Measurements from ENCODE around the gene TMEM132A. TPM values are rescaled to one million over a fixed set of nuclear protein-coding genes. Genes with fewer than 3 reads are reported as not detected.
A peak's percentile ranks its signal among the peaks of the same experiment; 100 is the strongest.
"Not testable (repeated sequence)": the region's sequence is repeated elsewhere in the genome, so short reads cannot be mapped to it uniquely, and the experiment has no call there.

Gene TMEM132A
- total and polyA plus RNA-seq, 8 donors: 8.4 to 142 (median 27.2) TPM

DNA sequence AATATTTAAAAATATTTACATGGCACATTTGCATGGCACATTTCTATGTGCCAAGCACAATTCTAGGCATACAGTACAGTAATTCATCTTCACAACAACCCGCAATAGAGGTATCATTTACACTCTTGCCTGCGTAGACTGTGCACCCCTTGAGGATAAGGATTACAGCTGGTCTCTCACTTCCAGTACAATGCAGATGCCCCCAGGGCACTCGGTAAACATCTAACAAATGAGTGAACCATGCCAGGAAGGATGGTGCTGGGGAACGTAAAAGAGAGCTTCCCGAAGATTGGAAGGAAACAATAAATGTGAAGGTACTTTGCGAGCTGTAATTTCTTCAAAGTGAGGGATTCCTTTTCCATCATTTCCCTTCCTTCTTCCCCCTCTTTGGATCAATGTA, 19.2 kb upstream of the TMEM132A start:
- no peaks in the 10 kb centered on the region for H3K9me3 ChIP-seq
- WGBS, 5 donors: 28 to 41% (median 30%) methylated on average over 6 of the region's 6 CpGs
- DNase-seq: no peak
- H3K36me3 ChIP-seq: peaks cover 37 to 38% (median 38%) of the 10 kb centered on the region in 4 donors
- H3K27me3 ChIP-seq: no peaks in the 10 kb centered on the region
- H3K27ac ChIP-seq: peak overlapping the region in 4 of 5 donors; percentile 93 to 96 (median 95)
- intact Hi-C loops (cut with DNase I; ENCODE audit: low total_unique reads): no loop called here
- peak overlapping the region; percentile 66 to 98 (median 83) for H3K4me3 ChIP-seq
- TF ChIP-seq POLR2AphosphoS5 (IDR thresholded peaks at IDR 0.05): no peak
- TF ChIP-seq EP300 (IDR thresholded peaks at IDR 0.05): no peak
- TF ChIP-seq POLR2A (IDR thresholded peaks at IDR 0.05): no peak
- no peak for TF ChIP-seq CTCF (IDR thresholded peaks at IDR 0.05)
- H3K4me1 ChIP-seq: peaks cover 19 to 37% (median 34%) of the 10 kb centered on the region in 4 donors

GRCh38 chr11:60905551-60906113, 18.6 kb upstream of the TMEM132A start:
- DNase-seq: peak in 1 of 2 donors; percentile 51
- peak overlapping the region; percentile 66 to 98 (median 83) for H3K4me3 ChIP-seq
- H3K36me3 ChIP-seq: peaks cover 31 to 33% (median 32%) of the 10 kb centered on the region in 4 donors
- WGBS, 5 donors: 2 to 4% (median 3%) methylated on average over 16 of the region's 16 CpGs
- no peaks in the 10 kb centered on the region for H3K9me3 ChIP-seq
- TF ChIP-seq POLR2A (IDR thresholded peaks at IDR 0.05) (no peak), POLR2AphosphoS5 (IDR thresholded peaks at IDR 0.05) (no peak), CTCF (IDR thresholded peaks at IDR 0.05) (no peak), EP300 (IDR thresholded peaks at IDR 0.05) (no peak)
- no peaks in the 10 kb centered on the region for H3K27me3 ChIP-seq
- H3K27ac ChIP-seq: peak overlapping the region; percentile 93 to 96 (median 94)
- intact Hi-C loops (cut with DNase I; ENCODE audit: low total_unique reads): no loop called here
- peaks cover 19 to 37% (median 34%) of the 10 kb centered on the region in 4 donors for H3K4me1 ChIP-seq

DNA sequence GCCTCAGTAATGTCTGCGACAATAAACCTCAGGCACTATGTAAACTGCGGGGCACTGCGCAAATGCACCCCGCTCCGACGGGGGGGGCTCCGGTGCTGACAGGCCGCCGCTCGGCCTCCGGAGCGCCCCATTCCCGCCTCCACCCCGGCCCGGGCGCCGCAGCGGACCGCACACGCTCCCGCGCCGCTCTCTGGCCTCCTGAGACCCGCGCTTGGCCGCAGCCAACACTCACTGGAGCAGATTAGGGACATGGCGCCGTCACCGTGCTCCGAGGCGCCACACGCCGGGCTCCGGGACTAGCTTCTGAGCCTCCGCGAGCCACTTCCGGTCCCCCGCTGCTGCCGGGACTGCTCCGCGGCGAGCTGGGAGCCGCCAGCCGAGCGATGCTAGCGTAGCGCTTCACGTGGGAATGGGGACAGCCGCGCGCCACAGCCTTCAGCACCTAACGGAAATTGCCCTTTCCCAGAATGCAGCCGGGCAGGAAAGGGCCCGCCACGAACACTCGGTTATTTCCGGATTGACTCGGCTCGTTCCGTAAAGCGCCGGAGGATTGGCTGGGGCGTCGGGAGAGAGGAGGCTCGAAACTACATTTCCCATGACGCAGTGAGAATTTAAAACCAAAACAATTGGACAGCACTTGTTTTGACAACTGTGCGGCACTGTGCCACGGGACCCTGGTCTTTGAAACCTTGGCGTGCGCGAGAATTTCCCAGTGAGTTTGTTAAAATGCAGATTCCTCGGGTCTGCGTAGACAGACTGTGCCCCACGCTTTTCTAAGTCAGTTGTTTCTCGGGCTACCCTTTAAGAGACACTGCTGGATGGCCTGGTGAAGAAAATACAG, 17.9 kb upstream of the TMEM132A start, which contains the start of gene PRPF19:
PRPF19 (minus strand) TSS at position 454 of the 841 bp plus-strand sequence; CDS start at position 251, 203 bp downstream.
- Histone ChIP-seq H3K36me3 (peaks cover 24 to 25% (median 25%) of the 10 kb centered on the region in 4 donors), H3K4me3 (peak within 1 kb of the TSS; percentile 66 to 98 (median 83)), H3K9me3 (no peaks in the 10 kb centered on the region), H3K4me1 (peaks cover 19 to 37% (median 34%) of the 10 kb centered on the region in 4 donors), H3K27me3 (no peaks in the 10 kb centered on the region), H3K27ac (peak within 1 kb of the TSS; percentile 93 to 96 (median 94))
- TF ChIP-seq CTCF (IDR thresholded peaks at IDR 0.05): no peak
- TF ChIP-seq POLR2A (IDR thresholded peaks at IDR 0.05): peak in 1 of 4 donors; percentile 25
- peak; percentile 82 to 95 (median 86) for TF ChIP-seq POLR2AphosphoS5 (IDR thresholded peaks at IDR 0.05)
- TF ChIP-seq EP300 (IDR thresholded peaks at IDR 0.05): no peak
- intact Hi-C loops (cut with DNase I; ENCODE audit: low total_unique reads): no loop called here
- 0 to 1% (median 0%) methylated on average over 36 to 75 of the region's 75 CpGs for WGBS, 5 donors
- DNase-seq: peak; percentile 98 to 99

DNA sequence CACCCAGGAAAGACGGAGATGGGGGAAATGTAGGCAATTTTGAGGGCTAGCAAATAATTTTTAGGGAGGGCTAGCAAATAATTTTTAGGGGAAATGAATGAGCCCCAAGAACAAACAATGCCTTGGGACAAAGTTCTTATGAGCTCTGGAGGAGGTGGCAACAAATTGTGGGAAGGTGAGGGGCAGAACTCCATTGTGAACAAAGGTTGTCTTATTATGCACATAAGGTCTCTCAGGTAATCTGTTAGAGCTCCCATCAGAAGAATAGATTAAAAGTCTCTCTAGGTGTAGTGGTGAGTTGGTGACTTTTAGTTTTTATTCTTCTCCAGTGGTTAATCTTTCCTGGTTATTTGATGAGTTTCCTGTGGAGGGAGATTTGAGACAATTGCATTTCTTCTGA, 15.5 kb upstream of the TMEM132A start:
- no peaks in the 10 kb centered on the region for H3K27me3 ChIP-seq
- no peak overlapping the region for H3K27ac ChIP-seq
- no peaks in the 10 kb centered on the region for H3K9me3 ChIP-seq
- H3K36me3 ChIP-seq: peaks cover 0 to under 1% (median under 1%) of the 10 kb centered on the region in 4 donors
- TF ChIP-seq POLR2AphosphoS5 (IDR thresholded peaks at IDR 0.05) (no peak), CTCF (IDR thresholded peaks at IDR 0.05) (no peak), POLR2A (IDR thresholded peaks at IDR 0.05) (no peak), EP300 (IDR thresholded peaks at IDR 0.05) (no peak)
- intact Hi-C loops (cut with DNase I; ENCODE audit: low total_unique reads): no loop called here
- WGBS, 5 donors: 0 to 55% (median 39%) methylated on average over 1 of the region's 1 CpG
- peaks cover 30 to 43% (median 41%) of the 10 kb centered on the region in 4 donors for H3K4me1 ChIP-seq
- no peak overlapping the region for H3K4me3 ChIP-seq
- no peak for DNase-seq

GRCh38 chr11:60909680-60910280, 14.5 kb upstream of the TMEM132A start:
- H3K4me1 ChIP-seq: peaks cover 20 to 40% (median 38%) of the 10 kb centered on the region in 4 donors
- H3K36me3 ChIP-seq; H3K27me3 ChIP-seq; intact Hi-C loops (cut with DNase I; ENCODE audit: low total_unique reads); H3K9me3 ChIP-seq; H3K4me3 ChIP-seq; H3K27ac ChIP-seq: not testable (repeated sequence)
- WGBS, 5 donors: 62 to 70% (median 66%) methylated on average over 3 of the region's 3 CpGs
- DNase-seq: peak in 1 of 2 donors; percentile 5

Measured in stomach (tissue), 9 donors.